OCI-LY7 (cell line): ENCODE data around the gene MARCHF2. TPM values are rescaled to one million over a fixed set of nuclear protein-coding genes. Genes with fewer than 3 reads are reported as not detected.

ENCODE experiments used
- BruUV-seq: library from RNA; stranded (reverse); fragments of 400-500 nt; replicated peaks from 2 replicates; lab custom pipeline; 2021; lab: Mats Ljungman, UMichigan
- CTCF ChIA-PET: fragments of 300-600 bp; sonication (Branson Sonifier 250); formaldehyde crosslinking; loops from one replicate; lab custom pipeline; 2022; ENCODE audit warnings: antibody characterized with exemption; ENCODE audit not compliant: unreplicated experiment; lab: Charles Lee
- POLR2A ChIA-PET: fragments of 300-600 bp; sonication (Branson Sonifier 250); formaldehyde crosslinking; loops from one replicate; lab custom pipeline; 2022; ENCODE audit warnings: antibody characterized with exemption; lab: Charles Lee
- DNase-seq: peaks from one replicate; pipeline ENCODE4 v3.0.0-alpha.2; 2015; ENCODE audit warnings: low spot score
- H2AFZ ChIP-seq: fragments of 200-600 bp; sonication (generic), shearing (Covaris generic); 2 replicates; pipeline ENCODE4 v1.6.1; 2014; ENCODE audit warnings: mild to moderate bottlenecking, antibody characterized with exemption, low read length, moderate library complexity
- H3K27ac ChIP-seq: fragments of 200-600 bp; sonication (generic); 2 replicates; pipeline ENCODE4 v1.5.1; 2014; ENCODE audit warnings: mixed run types, low read depth, mild to moderate bottlenecking, moderate library complexity, low read length, inconsistent platforms; ENCODE audit not compliant: poor library complexity, severe bottlenecking
- H3K36me3 ChIP-seq: fragments of 200-600 bp; sonication (generic); 2 replicates; pipeline ENCODE4 v1.6.1; 2014; ENCODE audit warnings: mild to moderate bottlenecking, antibody characterized with exemption, low read length, moderate library complexity, mixed read lengths; ENCODE audit not compliant: insufficient read depth
- H3K4me1 ChIP-seq: fragments of 200-600 bp; sonication (generic); 2 replicates; pipeline ENCODE4 v1.5.1; 2014; ENCODE audit warnings: mild to moderate bottlenecking, low read length; ENCODE audit not compliant: insufficient read depth, poor library complexity, severe bottlenecking
- H3K4me2 ChIP-seq: fragments of 200-600 bp; sonication (generic); 2 replicates; pipeline ENCODE4 v1.6.1; 2014; ENCODE audit warnings: mild to moderate bottlenecking, low read length
- H3K4me3 ChIP-seq: fragments of 200-600 bp; sonication (generic); 2 replicates; pipeline ENCODE4 v1.5.1; 2014; ENCODE audit warnings: mild to moderate bottlenecking, low read depth, low read length; ENCODE audit not compliant: poor library complexity, severe bottlenecking
- H3K79me2 ChIP-seq: fragments of 200-600 bp; sonication (generic); 2 replicates; pipeline ENCODE4 v1.6.1; 2016; ENCODE audit warnings: low read depth, mild to moderate bottlenecking, low read length, moderate library complexity, mixed read lengths; ENCODE audit not compliant: insufficient read depth
- H3K9me2 ChIP-seq: fragments of 200-600 bp; sonication (generic); 2 replicates; pipeline ENCODE4 v1.6.1; 2016; ENCODE audit warnings: mild to moderate bottlenecking, low read length, mixed read lengths; ENCODE audit not compliant: insufficient read depth
- H3K9me3 ChIP-seq: fragments of 200-600 bp; sonication (generic); 2 replicates; pipeline ENCODE4 v1.6.1; 2014; ENCODE audit warnings: mild to moderate bottlenecking, mixed run types, low read length, mixed read lengths
- H4K20me1 ChIP-seq: fragments of 200-600 bp; sonication (generic); 2 replicates; pipeline ENCODE4 v1.6.1; 2014; ENCODE audit warnings: mild to moderate bottlenecking, antibody characterized with exemption, low read length, moderate library complexity, mixed read lengths; ENCODE audit not compliant: insufficient read depth
- EZH2phosphoT487 ChIP-seq: fragments of 200-600 bp; sonication (generic); IDR thresholded peaks from 2 replicates; pipeline ENCODE4 v1.6.1; 2018; ENCODE audit warnings: low read depth, borderline replicate concordance, mild to moderate bottlenecking, mixed run types, antibody characterized with exemption, low read length, moderate library complexity, mixed read lengths
- intact Hi-C: fragments of 100-400 bp; cut with micrococcal nuclease; formaldehyde crosslinking; loops from one replicate; pipeline ENCODE4 v1.10.0; 2022; ENCODE audit not compliant: unreplicated experiment
- total RNA-seq, 2 experiments: library from RNA; depleted of rRNA in 1 of 2; stranded (reverse); fragments of >200 nt in 1 of 2; shearing (Covaris generic) in 1 of 2; gene quantifications; 2 replicates each; pipeline ENCODE4 v1.2.3, GENCODE V29; 2014 to 2022
- TF ChIP-seq, protein P1 (sequence below): fragments of 200-600 bp; sonication (generic); conservative IDR thresholded peaks from 2 replicates; pipeline ENCODE4 v1.5.1; 2014; ENCODE audit warnings: mild to moderate bottlenecking, antibody characterized with exemption, low read length, moderate library complexity, mixed read lengths

Gene MARCHF2
- total RNA-seq, 2 experiments from 2014 or later: 12.4 to 14.1 TPM

DNA sequence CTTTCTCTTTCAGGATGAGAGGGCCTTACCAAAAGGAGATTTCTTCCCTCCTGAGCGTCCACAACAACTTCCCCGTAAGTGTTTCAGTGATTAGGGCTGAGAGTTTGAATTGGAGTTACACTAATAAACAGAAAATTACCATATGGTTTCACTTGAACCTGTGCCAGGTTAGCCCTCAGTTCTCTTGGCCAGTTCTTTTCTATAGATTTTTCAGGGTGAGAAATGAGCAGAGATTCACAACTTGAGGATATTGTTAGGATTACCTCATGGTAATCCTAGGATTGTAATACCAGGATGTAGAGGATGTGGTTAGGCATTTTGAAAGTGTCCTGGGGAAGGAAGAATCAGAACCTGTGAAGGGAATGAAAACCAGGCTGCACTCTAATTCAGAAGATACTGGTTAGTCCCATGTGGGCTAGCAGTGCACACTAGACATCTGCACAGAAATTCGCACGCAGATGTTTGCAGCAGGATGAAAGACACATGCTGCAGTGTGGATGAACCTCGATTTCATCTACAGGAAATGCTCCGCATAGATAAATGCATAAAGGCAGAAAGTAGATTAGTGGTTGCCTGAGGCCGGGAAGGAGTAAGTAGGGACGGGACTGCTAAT, 55.8 kb downstream of the MARCHF2 start:
- H4K20me1 ChIP-seq: no peaks in the 10 kb centered on the region; the same call in 1 of the 2 replicates
- ChIA-PET POLR2A (no interaction called here), CTCF (no interaction called here)
- no peaks in the 10 kb centered on the region for H3K9me2 ChIP-seq
- no peak overlapping the region for H3K4me2 ChIP-seq
- H2AFZ ChIP-seq: no peak overlapping the region
- H3K4me1 ChIP-seq: peaks cover 29% of the 10 kb centered on the region
- H3K4me3 ChIP-seq: no peak overlapping the region
- peaks cover 94% of the 10 kb centered on the region for H3K36me3 ChIP-seq
- no TSS peak for BruUV-seq
- no peaks in the 10 kb centered on the region for H3K9me3 ChIP-seq
- no peak for DNase-seq
- peaks cover 30% of the 10 kb centered on the region; the same call in 1 of the 2 replicates for H3K79me2 ChIP-seq
- intact Hi-C loops: no loop called here
- no peak for TF ChIP-seq EZH2phosphoT487
- TF ChIP-seq, protein P1, sequence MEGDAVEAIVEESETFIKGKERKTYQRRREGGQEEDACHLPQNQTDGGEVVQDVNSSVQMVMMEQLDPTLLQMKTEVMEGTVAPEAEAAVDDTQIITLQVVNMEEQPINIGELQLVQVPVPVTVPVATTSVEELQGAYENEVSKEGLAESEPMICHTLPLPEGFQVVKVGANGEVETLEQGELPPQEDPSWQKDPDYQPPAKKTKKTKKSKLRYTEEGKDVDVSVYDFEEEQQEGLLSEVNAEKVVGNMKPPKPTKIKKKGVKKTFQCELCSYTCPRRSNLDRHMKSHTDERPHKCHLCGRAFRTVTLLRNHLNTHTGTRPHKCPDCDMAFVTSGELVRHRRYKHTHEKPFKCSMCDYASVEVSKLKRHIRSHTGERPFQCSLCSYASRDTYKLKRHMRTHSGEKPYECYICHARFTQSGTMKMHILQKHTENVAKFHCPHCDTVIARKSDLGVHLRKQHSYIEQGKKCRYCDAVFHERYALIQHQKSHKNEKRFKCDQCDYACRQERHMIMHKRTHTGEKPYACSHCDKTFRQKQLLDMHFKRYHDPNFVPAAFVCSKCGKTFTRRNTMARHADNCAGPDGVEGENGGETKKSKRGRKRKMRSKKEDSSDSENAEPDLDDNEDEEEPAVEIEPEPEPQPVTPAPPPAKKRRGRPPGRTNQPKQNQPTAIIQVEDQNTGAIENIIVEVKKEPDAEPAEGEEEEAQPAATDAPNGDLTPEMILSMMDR: no peak
- H3K27ac ChIP-seq: no peak overlapping the region

DNA sequence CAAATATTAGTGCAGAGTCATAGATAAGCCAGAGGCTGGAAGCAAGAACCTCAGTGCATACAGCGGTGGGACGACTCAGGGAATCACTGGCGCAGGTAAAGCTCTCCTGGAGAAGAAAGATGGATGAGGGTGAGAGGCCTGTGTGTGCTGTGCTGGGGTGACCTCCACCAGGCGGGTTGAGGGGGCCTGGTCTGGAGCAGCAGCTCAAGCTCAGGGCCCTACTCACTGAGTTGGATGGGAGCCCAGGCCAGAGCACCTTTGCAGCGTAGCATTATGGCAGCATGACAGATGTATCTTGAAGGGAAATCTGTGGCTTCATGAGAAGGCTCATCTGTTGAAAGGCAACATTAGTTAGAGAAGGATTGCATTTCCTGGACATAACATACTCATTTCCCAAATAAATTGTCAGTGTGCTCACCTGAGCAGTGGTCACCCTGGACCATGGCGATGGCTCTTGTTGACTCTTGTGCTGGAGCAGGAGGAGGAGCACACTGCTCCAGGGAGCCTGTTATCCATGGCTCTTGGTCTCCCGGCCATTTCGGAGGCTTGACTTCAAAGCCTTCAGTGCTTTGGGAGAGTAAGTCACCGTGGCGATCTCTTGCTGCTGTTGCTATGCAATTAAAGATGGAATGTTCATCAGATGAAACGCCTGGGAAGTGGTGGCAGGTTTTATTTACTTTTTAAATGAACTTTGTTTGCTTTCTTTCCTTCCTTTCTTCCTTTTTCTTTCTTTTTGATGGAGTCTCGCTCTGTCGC, 56.7 kb downstream of the MARCHF2 start:
- ChIA-PET POLR2A (no interaction called here), CTCF (no interaction called here)
- Histone ChIP-seq H3K4me2 (no peak overlapping the region), H3K4me1 (peaks cover 38% of the 10 kb centered on the region), H3K79me2 (peaks cover 30% of the 10 kb centered on the region; the same call in 1 of the 2 replicates), H3K9me3 (no peaks in the 10 kb centered on the region), H3K4me3 (no peak overlapping the region), H2AFZ (no peak overlapping the region), H4K20me1 (no peaks in the 10 kb centered on the region; the same call in 1 of the 2 replicates), H3K27ac (no peak overlapping the region), H3K36me3 (peaks cover 91% of the 10 kb centered on the region), H3K9me2 (no peaks in the 10 kb centered on the region)
- no TSS peak for BruUV-seq
- DNase-seq: no peak
- no peak for TF ChIP-seq EZH2phosphoT487
- TF ChIP-seq, protein P1: no peak
- intact Hi-C loops: no loop called here
